Measurements from ENCODE around the gene ZNF197. TPM values are rescaled to one million over a fixed set of nuclear protein-coding genes. Genes with fewer than 3 reads are reported as not detected.

Gene ZNF197
- total RNA-seq, 1 experiment from 2014 or later: 17.5 TPM

GRCh38 chr3:44682182-44682896 is 57.5 kb downstream of the ZNF197 start:
- Histone ChIP-seq H2BK5ac (ENCODE audit: insufficient read length, low read length) (no peak overlapping the region), H2BK20ac (ENCODE audit: low read depth, low read length, poor library complexity, severe bottlenecking) (no peak overlapping the region), H3T11ph (ENCODE audit: low read length) (no peak overlapping the region), H2AFZ (ENCODE audit: low read length) (no peak overlapping the region), H3K79me1 (ENCODE audit: insufficient read depth, low read depth, low read length, poor library complexity, severe bottlenecking) (no peaks in the 10 kb centered on the region), H4K20me1 (ENCODE audit: control insufficient read depth, insufficient read depth, insufficient read length) (no peaks in the 10 kb centered on the region), H3K9ac (ENCODE audit: extremely low read depth, insufficient read length, low read length) (no peak overlapping the region), H3K4me1 (ENCODE audit: insufficient read depth, low read length) (no peaks in the 10 kb centered on the region), H2AK5ac (ENCODE audit: insufficient read length, low read length) (no peak overlapping the region), H3K4me2 (ENCODE audit: insufficient read depth, insufficient read length, low read length) (no peak overlapping the region), H2BK12ac (ENCODE audit: insufficient read length, low read depth, low read length) (no peak overlapping the region), H3K27me3 (ENCODE audit: insufficient read depth, low read length) (no peaks in the 10 kb centered on the region), H3K18ac (ENCODE audit: insufficient read length, low read depth, low read length) (no peak overlapping the region), H3K9me3 (ENCODE audit: control insufficient read depth, low read depth, low read length) (peaks cover 14% of the 10 kb centered on the region), H3K14ac (ENCODE audit: insufficient read depth, low read length) (no peak overlapping the region), H3K79me2 (ENCODE audit: insufficient read depth, low read length) (no peaks in the 10 kb centered on the region), H3K23ac (ENCODE audit: insufficient read length, low read depth, low read length) (no peak overlapping the region), H4K8ac (replicated peaks; ENCODE audit: insufficient read length, low read depth, low read length) (no peak overlapping the region), H3K56ac (ENCODE audit: insufficient read length, low read depth, low read length) (no peak overlapping the region), H3K27ac (ENCODE audit: insufficient read length, low read depth, low read length) (no peak overlapping the region), H4K91ac (ENCODE audit: insufficient read length, low read depth, low read length) (no peak overlapping the region), H3K23me2 (ENCODE audit: insufficient read length, low read depth, low read length, poor library complexity, severe bottlenecking) (no peaks in the 10 kb centered on the region), H2BK15ac (ENCODE audit: low read depth, low read length) (no peak overlapping the region), H4K5ac (ENCODE audit: insufficient read length, low read depth, low read length) (no peak overlapping the region), H2BK120ac (ENCODE audit: low read depth, low read length, poor library complexity, severe bottlenecking) (no peak overlapping the region), H3K4ac (ENCODE audit: low read depth, low read length) (no peak overlapping the region)
- Mint-ChIP-seq H3K4me1 (peaks cover 8 to 13% of the 10 kb centered on the region in 2 experiments), H3K4me3 (no peak overlapping the region), H3K27me3 (ENCODE audit: low read depth) (peaks cover 18% of the 10 kb centered on the region), H3K36me3 (ENCODE audit: insufficient read depth in 1 of 3, low read depth in 3 of 3) (peaks cover 23 to 43% (median 27%) of the 10 kb centered on the region in 3 experiments), H3K9me3 (peaks cover 35 to 55% of the 10 kb centered on the region in 2 experiments), H3K27ac (no peak overlapping the region)
- no peak for TF ChIP-seq CTCF (conservative IDR thresholded peaks at IDR 0.05)
- no peak for DNase-seq
- no CpG with 5 or more reads among the region's 2 CpGs for WGBS (ENCODE audit: extremely low coverage, insufficient read length, low lambda C conversion rate)

Measured in H9 (cell line).